ENCODE measurements around the gene PALLD.

PALLD gene

GRCh38 chr4:168833881-168834280, 337.0 kb downstream of the PALLD start:
- TF ChIP-seq CTCF (IDR thresholded peaks at IDR 0.05; ENCODE audit: insufficient read depth, missing control alignments) = no peak
- FAIRE-seq = no peak
- no peak for DNase-seq (ENCODE audit: insufficient read length, low spot score)

GRCh38 chr4:168835880-168836454, 339.1 kb downstream of the PALLD start:
- no peak for FAIRE-seq
- TF ChIP-seq CTCF (IDR thresholded peaks at IDR 0.05; ENCODE audit: insufficient read depth, missing control alignments) = no peak
- no peak for DNase-seq (ENCODE audit: insufficient read length, low spot score)

GRCh38 chr4:168836490-168836889, 339.6 kb downstream of the PALLD start:
- FAIRE-seq (no peak), DNase-seq (ENCODE audit: insufficient read length, low spot score) (no peak)
- TF ChIP-seq CTCF (IDR thresholded peaks at IDR 0.05; ENCODE audit: insufficient read depth, missing control alignments) = no peak

GRCh38 chr4:168837922-168838321, 341.1 kb downstream of the PALLD start:
- no peak for DNase-seq (ENCODE audit: insufficient read length, low spot score)
- peak; percentile 38 for FAIRE-seq

GRCh38 chr4:168839758-168840391, 343.0 kb downstream of the PALLD start:
- TF ChIP-seq CTCF (IDR thresholded peaks at IDR 0.05; ENCODE audit: insufficient read depth, missing control alignments) = no peak
- DNase-seq (ENCODE audit: insufficient read length, low spot score) (no peak), FAIRE-seq (no peak)

More at GRCh38 chr4:168837922-168838321, 341.1 kb downstream of the PALLD start:
- no peak for TF ChIP-seq CTCF (IDR thresholded peaks at IDR 0.05; ENCODE audit: insufficient read depth, missing control alignments)

- no peak for TF ChIP-seq CTCF (IDR thresholded peaks at IDR 0.05; ENCODE audit: insufficient read depth, missing control alignments)
- DNase-seq (ENCODE audit: insufficient read length, low spot score) = no peak
- FAIRE-seq = no peak
Measured at GRCh38 chr4:168840392-168840763, 343.5 kb downstream of the PALLD start.

- TF ChIP-seq CTCF (IDR thresholded peaks at IDR 0.05; ENCODE audit: insufficient read depth, missing control alignments) = no peak
- FAIRE-seq = no peak
- DNase-seq (ENCODE audit: insufficient read length, low spot score) = no peak
Measured at GRCh38 chr4:168841000-168841671, 344.3 kb downstream of the PALLD start.

All from D721Med (cell line).